GM18909 (cell line): ENCODE measurements around the gene PEX1.
"Not testable (repeated sequence)": the region's sequence is repeated elsewhere in the genome, so short reads cannot be mapped to it uniquely, and the experiment has no call there.

Experiments used
- ATAC-seq: cut with Tn5 transposase; IDR thresholded peaks from one replicate; pipeline ENCODE4 v1.9.1; 2021; ENCODE audit warnings: mild to moderate bottlenecking; ENCODE audit not compliant: unreplicated experiment, poor library complexity

Gene PEX1

DNA sequence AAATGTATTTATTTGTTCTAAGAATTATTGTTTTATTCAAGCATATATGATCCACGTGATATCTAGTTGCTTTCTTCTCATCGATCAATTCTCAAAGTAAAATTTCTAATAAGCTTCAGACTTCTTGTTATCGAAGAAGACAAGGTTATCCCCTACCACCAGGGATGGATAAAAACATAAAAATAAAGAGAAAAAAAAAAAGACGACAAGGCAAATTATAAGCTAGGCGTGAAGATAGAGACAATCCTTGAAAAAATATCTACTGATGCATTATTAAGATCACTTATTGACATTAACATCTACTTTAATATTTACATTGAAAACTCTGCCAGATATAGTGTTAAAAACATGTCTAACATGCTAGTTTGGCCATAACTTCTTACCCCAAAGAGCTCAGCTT is 19.4 kb downstream of the PEX1 start:
- no peak for ATAC-seq

DNA sequence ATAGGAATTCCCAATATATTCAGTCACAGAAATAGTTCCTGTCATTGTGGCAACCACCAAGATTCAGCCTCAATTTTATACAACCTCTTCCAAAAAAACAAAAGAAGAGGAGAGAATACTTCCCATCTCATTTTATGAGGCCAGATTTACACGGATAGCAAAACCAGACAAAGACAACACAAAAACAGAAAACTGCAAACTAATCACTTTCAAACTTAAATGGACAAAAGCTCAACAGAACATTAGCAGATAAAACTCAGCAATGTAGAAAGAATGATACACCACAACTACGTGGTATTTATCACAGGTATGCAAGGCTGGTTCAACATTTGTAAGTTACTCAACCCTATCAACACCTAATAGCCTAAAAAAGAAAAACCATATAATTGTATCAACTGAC is 22.0 kb downstream of the PEX1 start:
- ATAC-seq, result no peak

DNA sequence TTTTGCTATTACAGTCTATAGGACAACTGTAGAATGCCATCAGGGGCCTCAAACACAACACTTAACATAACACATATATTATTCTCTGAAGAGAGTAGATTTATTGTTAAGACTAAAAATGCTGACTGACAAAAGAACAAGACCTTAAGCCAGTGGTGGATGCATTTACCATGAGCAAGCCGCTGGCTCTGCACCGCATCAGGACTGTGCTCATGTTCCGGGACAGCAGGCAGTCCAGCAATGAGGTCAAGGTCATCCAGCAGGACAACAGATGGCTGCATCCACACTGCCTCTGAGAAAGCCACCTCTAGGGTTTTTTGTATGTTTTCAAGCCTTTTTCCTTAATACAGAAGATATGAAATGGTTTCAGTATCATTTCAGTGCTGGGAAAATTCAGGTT is 23.8 kb downstream of the PEX1 start:
- no peak for ATAC-seq

DNA sequence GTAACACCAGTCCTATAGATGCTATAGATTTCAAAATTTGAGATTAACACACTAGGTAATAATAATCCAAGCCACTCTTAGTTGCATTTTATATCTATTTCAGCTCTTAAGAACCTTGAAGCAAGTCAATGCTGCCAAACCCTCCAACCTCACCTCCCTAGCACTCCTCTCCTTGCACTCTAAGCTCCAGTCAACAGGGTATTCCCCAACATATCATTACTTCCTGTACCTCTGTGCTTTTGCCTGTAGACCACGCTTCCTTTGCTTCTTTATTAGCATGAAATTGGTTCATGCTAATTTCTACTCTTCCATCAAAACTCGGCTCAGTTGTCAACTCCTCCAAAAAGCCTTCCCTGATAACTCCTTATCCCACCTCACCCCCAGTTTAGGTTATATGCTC is 24.6 kb downstream of the PEX1 start:
- no peak for ATAC-seq

DNA sequence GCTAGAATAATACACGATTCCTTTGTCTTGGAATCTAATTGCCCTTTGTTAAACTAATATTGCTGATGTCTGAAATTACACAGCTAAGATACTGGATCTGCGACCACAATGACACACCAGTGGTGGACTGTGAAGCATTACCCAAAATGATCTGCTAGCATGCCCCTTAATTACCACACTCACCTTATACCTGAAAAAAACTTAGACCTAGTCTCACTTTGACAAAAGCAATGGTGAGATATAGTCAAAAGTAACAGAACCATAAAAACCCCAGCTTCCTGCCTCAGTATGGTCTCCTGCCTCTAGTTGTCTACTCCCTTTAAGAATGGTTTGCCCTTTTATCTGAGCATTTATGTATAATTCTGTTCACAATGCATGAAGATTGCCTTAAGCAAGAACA is 29.8 kb downstream of the PEX1 start:
- ATAC-seq, result no peak

DNA sequence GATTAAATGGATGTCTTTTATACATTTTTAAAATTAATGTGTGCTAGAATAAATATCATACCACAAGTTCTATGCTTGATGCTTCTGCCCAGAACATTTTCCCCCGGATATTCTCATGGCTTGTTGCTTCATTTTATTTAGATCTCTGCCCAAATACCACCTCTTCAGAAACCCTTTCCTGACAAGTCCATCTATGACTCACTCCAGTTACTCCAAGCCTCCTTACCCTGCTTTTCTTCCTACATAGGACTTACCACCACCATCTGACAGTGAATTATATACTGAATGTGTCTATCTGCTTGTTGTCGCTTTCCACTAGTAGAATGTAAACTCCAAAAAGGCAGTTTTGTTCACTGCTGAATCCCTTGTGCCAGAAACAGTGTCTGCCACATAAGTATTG is 31.4 kb downstream of the PEX1 start:
- ATAC-seq, result no peak

DNA sequence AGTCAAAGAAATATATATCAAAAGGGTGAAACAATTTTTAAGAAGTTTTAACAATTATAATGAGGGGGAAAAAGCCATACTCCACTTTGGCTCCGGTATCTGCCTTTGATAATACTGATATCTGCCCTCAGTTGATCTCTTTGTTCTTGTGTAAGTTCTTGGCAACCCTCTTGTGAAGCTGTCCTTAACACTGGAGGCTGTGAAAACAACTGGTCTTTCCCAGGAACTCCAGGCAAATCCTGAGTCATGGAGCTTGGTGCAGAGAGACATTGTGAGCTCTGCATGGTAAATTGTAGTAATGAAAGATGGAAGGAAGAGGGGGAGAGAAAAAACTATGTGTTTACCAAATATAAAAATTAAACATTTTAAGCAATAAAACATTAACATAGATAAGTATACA is 38.7 kb downstream of the PEX1 start:
- no peak for ATAC-seq

DNA sequence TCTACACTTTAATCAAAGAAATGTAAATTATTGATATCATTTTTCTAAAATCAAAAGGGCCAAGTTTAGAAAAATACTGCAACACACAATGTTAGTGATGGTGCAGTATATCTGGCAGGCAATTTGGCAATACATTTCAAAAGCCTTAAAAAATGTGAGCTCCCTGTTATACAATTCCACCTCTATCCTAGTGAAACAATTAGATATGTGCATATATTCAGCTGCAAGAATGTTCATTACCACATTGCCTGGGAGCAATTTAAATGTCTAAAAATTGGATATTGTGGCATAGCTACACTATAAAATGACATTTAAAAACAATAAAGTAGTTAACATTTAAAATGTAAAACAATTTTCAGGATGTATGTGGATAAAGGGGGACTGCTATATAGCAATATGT is 40.5 kb downstream of the PEX1 start:
- ATAC-seq, result no peak

DNA sequence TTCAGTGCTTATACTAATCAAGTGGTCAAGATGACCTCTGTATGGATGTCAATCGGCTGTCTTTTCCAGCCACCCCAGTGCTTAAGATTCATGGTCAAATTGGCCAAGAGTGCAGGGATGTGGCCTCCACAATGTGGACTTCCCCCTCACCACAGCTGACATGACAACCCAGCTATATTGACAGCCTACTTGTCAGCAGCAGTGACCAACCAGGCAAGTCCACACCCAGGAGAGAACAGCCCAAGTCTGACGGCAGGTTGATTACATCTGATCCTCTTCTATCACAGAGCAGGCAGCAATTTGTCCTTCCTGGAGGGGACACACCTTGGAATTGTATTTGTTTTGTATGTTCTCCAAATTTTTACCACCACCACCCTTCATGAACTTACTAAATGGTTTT is 42.3 kb downstream of the PEX1 start:
- ATAC-seq, result no peak

DNA sequence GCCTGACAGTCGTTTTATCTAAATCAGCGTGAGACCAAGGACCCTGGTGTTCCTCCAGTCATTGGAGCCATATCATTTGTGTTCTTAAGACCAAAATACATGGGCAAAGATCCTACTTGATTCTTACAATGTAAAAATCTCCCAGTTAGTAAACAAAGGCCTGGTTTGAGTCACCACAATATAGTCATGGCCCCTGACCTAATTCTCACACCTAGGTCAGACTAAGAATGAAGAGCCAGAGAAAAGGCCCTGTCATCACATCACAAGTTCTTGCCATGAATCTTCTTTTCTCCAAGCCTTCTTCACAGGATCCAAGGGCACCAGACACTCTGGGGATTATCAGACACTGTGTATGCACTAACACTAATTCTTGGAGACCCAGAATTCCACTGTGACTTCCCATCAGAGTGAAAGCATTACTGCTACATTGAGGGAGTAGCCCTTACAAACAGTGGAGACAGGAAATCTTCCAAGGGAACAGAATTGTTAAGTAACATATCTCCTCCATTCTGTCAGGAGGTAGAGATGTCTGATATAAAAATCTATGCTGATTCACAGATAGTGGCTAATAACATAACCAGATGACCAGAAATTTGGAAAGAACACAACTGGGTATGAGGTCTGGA is 42.9 kb downstream of the PEX1 start:
- no peak for ATAC-seq

DNA sequence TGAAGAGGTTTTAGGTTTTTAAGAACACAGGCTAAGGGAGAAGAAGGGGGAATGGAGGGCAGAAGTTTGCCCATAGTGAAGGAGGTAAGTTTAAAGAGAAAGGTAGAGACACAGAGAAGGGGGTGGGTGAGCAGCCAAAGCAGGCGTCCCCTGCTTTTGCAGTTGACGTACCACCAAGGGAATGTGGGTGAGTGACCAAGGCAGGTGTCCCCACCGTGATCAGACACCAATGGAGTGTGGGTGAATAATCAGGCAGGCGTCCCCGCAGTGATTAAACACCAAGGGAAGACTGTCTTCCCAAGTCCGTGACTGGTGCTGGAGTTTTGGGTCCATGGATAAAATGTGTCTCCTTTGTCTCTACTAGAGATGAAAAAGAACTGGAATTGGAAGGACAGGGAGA is 44.1 kb downstream of the PEX1 start:
- not testable (repeated sequence) for ATAC-seq

DNA sequence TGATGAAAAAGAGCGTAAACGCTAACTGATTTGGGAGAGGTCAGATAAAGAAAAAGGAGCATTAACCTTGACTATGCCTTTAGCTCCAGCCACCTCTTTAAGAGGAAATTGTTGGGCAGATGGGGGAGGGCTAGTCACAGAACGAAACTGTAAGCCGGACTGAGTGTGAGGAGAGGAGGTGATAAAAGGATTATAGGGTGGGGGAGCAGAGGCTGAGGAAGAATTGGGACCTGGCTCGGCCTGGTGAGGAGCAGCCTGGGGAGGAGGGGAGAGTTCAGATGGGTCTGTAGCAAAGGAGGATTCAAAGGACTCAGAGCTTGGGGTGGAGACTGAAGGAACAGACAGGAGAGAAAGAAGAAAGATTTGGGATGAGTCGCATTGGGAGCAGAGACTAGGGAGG is 44.7 kb downstream of the PEX1 start:
- ATAC-seq, result not testable (repeated sequence)

DNA sequence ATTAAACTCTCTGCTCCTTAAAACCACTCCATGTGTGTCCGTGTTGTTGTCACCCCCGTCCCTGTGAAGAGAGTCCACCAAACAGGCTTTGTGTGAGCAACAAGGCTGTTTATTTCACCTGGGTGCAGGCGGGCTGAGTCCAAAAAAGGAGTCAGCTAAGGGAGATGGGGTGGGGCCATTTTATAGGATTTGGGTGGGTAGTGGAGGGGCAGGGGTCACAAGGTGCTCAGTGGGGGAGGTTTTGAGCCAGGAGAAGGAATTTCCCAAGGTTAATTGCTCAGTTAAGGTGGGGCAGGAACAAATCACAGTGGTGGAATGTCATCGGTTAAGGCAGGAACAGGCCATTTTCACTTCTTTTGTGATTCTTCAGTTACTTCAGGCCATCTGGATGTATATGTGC is 49.2 kb downstream of the PEX1 start:
- not testable (repeated sequence) for ATAC-seq

DNA sequence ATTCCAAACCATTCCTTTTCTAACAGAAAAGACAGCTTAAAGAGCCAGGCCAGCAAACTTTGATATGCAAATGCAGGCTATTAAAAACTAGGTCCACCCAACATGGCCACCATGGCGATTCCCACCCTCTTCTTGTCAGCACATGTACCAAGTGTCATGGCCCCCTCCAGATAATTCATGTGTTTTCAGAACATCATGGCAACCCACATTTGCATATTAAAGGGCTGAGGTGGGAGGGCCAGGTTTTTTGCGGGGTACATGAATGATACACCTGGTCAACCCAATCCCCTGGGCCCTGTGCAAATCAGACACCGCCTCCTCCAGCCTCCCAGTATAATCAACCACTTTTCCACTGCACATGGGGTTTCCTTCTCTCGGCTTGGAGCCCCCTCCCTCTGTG is 49.6 kb downstream of the PEX1 start:
- ATAC-seq, result no peak

DNA sequence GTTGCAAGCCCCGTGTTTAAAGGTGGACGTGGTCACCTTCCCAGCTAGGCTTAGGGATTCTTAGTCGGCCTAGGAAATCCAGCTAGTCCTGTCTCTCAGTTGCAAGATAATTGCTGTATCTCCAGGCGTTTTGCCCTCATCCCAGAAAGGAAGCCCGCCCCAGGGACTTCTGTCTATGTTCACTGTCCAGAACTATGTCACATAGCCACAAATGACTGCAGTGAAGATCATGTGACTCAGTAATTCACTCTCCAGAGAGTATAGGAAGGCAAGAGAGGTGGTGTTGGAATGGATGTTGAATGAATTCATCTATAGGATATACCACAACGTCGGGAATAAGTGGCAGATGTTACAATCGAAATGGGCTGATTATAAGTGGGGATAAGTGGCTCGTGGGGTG is 50.2 kb downstream of the PEX1 start:
- ATAC-seq, result no peak

DNA sequence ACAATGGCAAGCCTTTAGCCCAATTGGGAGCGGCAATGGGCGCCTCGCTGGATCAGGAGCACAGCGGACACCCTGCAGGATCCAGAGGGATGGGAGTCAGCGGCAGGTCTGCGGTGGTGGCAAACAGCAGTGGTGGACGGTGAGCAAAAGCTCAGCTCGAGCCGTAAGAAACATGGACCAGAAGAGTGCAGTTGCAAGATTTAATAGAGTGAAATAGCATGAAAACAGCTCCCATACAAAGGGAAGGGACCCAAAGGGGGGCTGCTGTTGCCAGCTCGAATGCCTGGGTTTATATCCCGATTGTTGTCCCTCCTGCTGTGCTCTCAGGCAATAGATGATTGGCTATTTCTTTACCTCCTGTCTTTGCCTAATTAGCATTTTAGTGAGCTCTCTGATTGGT is 50.6 kb downstream of the PEX1 start, which contains the start of gene ERVW-1:
Gene ERVW-1 (minus strand): TSS at position 266 of the 400 bp plus-strand sequence. CDS start 7,565 bp downstream, outside the sequence.
- not testable (repeated sequence) for ATAC-seq

DNA sequence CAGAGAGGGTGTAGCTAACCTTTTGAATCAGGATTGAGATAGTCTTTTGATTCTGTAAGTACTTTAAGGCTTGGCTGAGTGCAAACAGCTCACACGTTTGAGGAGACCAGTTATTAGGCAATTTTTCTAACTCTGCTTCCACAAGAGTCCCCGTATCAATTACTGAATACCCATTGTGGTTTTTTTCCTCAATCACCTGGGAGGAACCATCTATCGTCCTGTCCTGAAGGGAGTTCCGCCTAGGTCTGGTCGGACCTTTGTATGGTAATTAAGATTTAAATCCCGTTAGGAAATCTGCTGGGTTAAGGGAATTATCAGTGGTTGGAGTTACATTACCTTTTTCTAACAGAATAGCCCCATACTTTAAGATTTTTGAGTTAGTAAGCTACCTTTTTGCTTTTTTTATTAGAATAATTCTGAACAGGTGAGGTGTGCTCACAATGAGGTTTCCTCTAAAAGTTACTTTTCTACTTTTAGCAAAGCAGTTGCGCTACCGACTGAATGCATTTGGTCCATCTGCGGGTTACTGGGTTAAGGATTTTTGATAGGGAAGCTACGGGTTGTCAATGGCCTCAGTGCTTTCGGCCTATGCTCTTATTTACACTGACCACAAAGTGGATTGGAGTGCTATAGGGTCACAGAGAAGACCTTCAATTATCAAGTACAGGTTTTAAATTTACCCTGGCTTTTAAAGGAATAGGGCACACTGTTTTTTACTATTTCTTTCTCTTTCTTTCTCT is 52.3 kb downstream of the PEX1 start:
- not testable (repeated sequence) for ATAC-seq

DNA sequence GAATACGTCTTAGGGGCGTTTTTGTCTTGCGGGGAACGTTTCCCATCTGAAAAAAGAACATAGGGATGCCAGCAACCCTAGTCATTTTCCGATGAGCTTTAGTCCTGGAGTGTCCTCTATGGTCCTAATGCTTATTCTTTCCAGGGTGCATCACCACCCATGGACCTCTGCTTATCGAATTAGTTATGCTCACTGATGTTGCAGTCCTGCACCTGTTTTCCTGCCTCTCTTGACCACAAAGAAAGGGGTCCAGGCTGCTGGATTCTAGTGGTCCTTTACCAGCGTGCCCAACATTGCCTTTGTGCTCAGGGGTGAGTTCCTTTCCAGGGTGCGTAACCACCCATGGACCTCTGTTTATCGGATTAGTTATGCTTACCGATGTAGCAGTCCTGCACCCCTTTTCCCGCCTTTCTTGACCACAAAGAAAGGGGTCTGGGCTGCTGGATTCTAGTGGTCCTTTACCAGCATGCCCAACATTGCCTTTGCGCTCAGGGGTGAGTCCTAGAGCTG is 53.0 kb downstream of the PEX1 start:
- ATAC-seq, result not testable (repeated sequence)

DNA sequence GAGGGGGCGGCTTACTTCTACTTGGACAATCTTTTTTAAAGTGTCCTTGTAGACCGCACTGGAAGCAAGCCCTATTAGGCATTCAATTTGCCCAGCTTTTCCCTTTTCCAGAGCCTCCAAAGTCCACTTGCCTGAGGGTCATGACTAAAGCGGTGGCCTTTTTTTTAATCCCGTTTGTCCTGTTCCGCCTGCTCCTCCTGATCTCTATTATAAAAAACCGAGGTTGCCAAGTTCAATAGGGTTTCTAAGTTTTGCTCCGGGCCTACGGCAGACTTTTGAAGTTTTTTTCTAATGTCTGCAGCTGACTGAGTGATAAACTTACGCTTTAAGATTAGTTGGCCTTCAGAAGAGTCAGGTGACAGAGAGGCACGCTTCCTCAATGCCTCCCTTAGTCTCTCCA is 54.3 kb downstream of the PEX1 start:
- ATAC-seq, result not testable (repeated sequence)

DNA sequence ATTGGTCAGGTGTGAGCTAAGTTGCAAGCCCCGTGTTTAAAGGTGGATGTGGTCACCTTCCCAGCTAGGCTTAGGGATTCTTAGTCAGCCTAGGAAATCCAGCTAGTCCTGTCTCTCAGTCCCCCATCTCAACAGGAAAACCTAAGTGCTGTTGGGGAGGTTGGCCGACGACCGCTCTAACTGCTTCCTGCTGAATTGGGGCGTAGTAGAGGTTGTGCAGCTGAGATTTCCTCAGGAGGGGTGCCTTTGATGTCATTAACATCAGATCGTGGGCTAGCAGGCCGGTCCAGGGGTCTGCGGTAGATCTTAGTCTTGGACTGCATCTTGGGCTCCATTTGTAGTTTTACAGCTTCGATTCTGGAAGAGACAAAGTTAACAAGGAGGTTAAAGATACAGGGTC is 59.7 kb downstream of the PEX1 start:
- ATAC-seq, result not testable (repeated sequence)

DNA sequence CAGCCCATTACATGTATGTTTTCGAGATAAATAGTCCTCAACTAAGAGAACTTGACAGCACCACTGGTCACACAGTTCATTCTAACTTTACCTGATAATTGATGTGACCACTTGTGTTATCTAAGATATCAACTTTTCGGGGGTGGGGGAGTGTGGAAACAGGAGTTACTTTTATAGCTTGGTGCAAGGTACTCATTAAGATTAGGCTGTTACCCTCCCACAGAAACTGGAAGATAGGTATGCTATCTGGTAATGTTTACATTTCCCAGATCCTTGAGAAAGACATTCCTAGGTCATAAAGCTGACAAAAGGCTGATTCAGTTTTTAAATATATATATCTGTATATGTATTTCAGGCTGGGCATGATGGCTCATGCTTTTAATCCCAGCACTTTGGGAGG is 61.6 kb downstream of the PEX1 start:
- no peak for ATAC-seq

DNA sequence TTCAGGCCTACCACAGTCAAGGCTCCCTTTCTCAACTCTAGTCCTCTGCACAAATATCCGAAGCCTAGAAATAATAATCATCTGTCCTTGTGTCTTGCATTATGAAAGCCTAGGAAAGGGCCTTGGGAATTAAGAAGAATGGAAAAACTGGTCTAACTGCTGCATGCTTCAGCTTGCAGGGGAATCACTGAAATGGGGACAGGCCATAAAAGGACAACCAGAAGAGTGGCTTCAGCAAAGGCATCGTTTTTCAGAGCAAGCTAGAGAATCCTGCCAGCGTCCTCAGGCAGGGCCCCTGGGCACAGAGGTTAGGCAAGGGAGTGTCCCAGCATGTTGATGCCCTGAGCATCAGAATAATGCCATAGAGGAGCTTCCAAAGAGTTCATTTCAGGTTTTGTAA is 63.8 kb downstream of the PEX1 start:
- ATAC-seq, result no peak
